IMR-90 (cell line): ENCODE data around the gene CITED4. TPM values are rescaled to one million over a fixed set of nuclear protein-coding genes. Genes with fewer than 3 reads are reported as not detected.

Experiments used
- ATAC-seq: fragments of 200-7000 bp; cut with Tn5 transposase; 2 replicates; pipeline ENCODE4 v1.9.1; 2020; ENCODE audit warnings: low read depth, mild to moderate bottlenecking, moderate library complexity
- BruUV-seq: library from RNA; stranded (reverse); fragments of 400-500 nt; replicated peaks from 2 replicates; lab custom pipeline; 2021; lab: Mats Ljungman, UMichigan
- CTCF ChIA-PET: fragments of 300-600 bp; formaldehyde crosslinking; extraction: SDS; loops from one replicate; lab custom pipeline; 2021; ENCODE audit warnings: antibody characterized with exemption; lab: Yijun Ruan, JAX
- POLR2A ChIA-PET: fragments of 300-600 bp; sonication (Branson Sonifier 250); formaldehyde crosslinking; loops from one replicate; lab custom pipeline; 2022; ENCODE audit warnings: antibody characterized with exemption; ENCODE audit not compliant: unreplicated experiment; lab: Charles Lee
- DNase-seq: peaks from one replicate; pipeline ENCODE4 v3.0.0; 2013
- H2AFZ ChIP-seq: replicated peaks from 2 replicates; pipeline ENCODE3; 2013; ENCODE audit warnings: low read length, mild to moderate bottlenecking; ENCODE audit not compliant: poor library complexity
- H2AK5ac ChIP-seq: 2 replicates; pipeline ENCODE4 v1.6.1; 2013; ENCODE audit warnings: low read depth, low read length, inconsistent platforms
- H2AK9ac ChIP-seq: replicated peaks from 2 replicates; pipeline ENCODE3; 2013; ENCODE audit warnings: mild to moderate bottlenecking, low read depth, low read length, moderate library complexity; ENCODE audit not compliant: poor library complexity
- H2BK120ac ChIP-seq: 2 replicates; pipeline ENCODE4 v1.6.1; 2013; ENCODE audit warnings: low read depth, low read length, inconsistent platforms
- H2BK15ac ChIP-seq: 3 replicates; pipeline ENCODE4 v1.6.1; 2013; ENCODE audit warnings: low read depth, low read length, inconsistent platforms
- H2BK20ac ChIP-seq: 2 replicates; pipeline ENCODE4 v1.6.1; 2013; ENCODE audit warnings: low read depth, mild to moderate bottlenecking, inconsistent platforms, low read length, moderate library complexity
- H2BK5ac ChIP-seq: 2 replicates; pipeline ENCODE4 v1.6.1; 2013; ENCODE audit warnings: mild to moderate bottlenecking, low read depth, low read length, inconsistent platforms; ENCODE audit not compliant: poor library complexity, severe bottlenecking
- H3K14ac ChIP-seq: replicated peaks from 2 replicates; pipeline ENCODE4 v1.6.1; 2013; ENCODE audit warnings: low read depth, low read length, inconsistent platforms
- H3K18ac ChIP-seq: 2 replicates; pipeline ENCODE4 v1.6.1; 2013; ENCODE audit warnings: low read depth, low read length, control low read depth
- H3K23ac ChIP-seq: 2 replicates; pipeline ENCODE4 v1.6.1; 2013; ENCODE audit warnings: low read depth, low read length, inconsistent platforms
- H3K27ac ChIP-seq: 2 replicates; pipeline ENCODE4 v1.5.1; 2013; ENCODE audit warnings: mild to moderate bottlenecking, control low read depth, low read length; ENCODE audit not compliant: insufficient read depth
- H3K27me3 ChIP-seq: 2 replicates; pipeline ENCODE4 v1.6.1; 2013; ENCODE audit warnings: low read length; ENCODE audit not compliant: control insufficient read depth, insufficient read depth
- H3K36me3 ChIP-seq: 2 replicates; pipeline ENCODE4 v1.6.1; 2013; ENCODE audit warnings: low read length, mixed read lengths; ENCODE audit not compliant: control insufficient read depth, insufficient read depth
- H3K4ac ChIP-seq: 2 replicates; pipeline ENCODE4 v1.6.1; 2013; ENCODE audit warnings: low read depth, low read length, inconsistent platforms
- H3K4me1 ChIP-seq: 2 replicates; pipeline ENCODE4 v1.6.1; 2013; ENCODE audit warnings: low read length, mixed read lengths; ENCODE audit not compliant: control insufficient read depth, insufficient read depth
- H3K4me2 ChIP-seq: 2 replicates; pipeline ENCODE4 v1.6.1; 2013; ENCODE audit warnings: low read depth, mild to moderate bottlenecking, control low read depth, low read length, moderate library complexity
- H3K4me3 ChIP-seq: 2 replicates; pipeline ENCODE4 v1.5.1; 2013; ENCODE audit warnings: low read depth, mild to moderate bottlenecking, control low read depth, low read length, moderate library complexity; ENCODE audit not compliant: insufficient read depth
- H3K56ac ChIP-seq: 2 replicates; pipeline ENCODE4 v1.6.1; 2013; ENCODE audit warnings: low read length, inconsistent platforms; ENCODE audit not compliant: insufficient read depth; ENCODE audit errors: extremely low read depth
- H3K79me1 ChIP-seq, 2 experiments: 2 replicates each; pipeline ENCODE4 v1.6.1; 2013; ENCODE audit warnings: low read length in 2 of 2, inconsistent platforms in 1 of 2, low read depth in 1 of 2
- H3K9ac ChIP-seq: 2 replicates; pipeline ENCODE4 v1.6.1; 2013; ENCODE audit warnings: low read depth, low read length, control low read depth
- H3K9me1 ChIP-seq: 2 replicates; pipeline ENCODE4 v1.6.1; 2013; ENCODE audit warnings: low read length, inconsistent platforms; ENCODE audit not compliant: insufficient read depth
- H3K9me3 ChIP-seq: 2 replicates; pipeline ENCODE4 v1.6.1; 2013; ENCODE audit warnings: low read length; ENCODE audit not compliant: control insufficient read depth, insufficient read depth
- H4K20me1 ChIP-seq: 2 replicates; pipeline ENCODE4 v1.6.1; 2013; ENCODE audit warnings: low read length, inconsistent platforms; ENCODE audit not compliant: insufficient read depth
- H4K5ac ChIP-seq: 2 replicates; pipeline ENCODE4 v1.6.1; 2013; ENCODE audit warnings: mild to moderate bottlenecking, low read depth, low read length, control low read depth
- H4K8ac ChIP-seq, 2 experiments: 2 replicates each; pipeline ENCODE4 v1.6.1; 2013; ENCODE audit warnings: low read depth in 2 of 2, low read length in 2 of 2, control low read depth in 1 of 2, inconsistent platforms in 1 of 2
- H4K91ac ChIP-seq: 2 replicates; pipeline ENCODE4 v1.6.1; 2013; ENCODE audit warnings: low read depth, low read length, inconsistent platforms; ENCODE audit not compliant: insufficient read depth
- POLR2A ChIP-seq: IDR thresholded peaks from 2 replicates; pipeline ENCODE4 v1.6.1; 2012; ENCODE audit warnings: mild to moderate bottlenecking, low read depth, low read length
- WGBS, 2 experiments: methylation state at CpG; one replicate each; pipeline versions ENCODE4 v1.1.5 to v1.1.7; 2013; ENCODE audit warnings: missing lambda C conversion rate in 2 of 2; ENCODE audit not compliant: insufficient read length in 1 of 2; ENCODE audit errors: extremely low coverage in 2 of 2; 5-methylcytosine and 5-hydroxymethylcytosine counted together
- dilution Hi-C: fragments of 300-500 bp; cut with HindIII; formaldehyde crosslinking; loops from one replicate; pipeline ENCODE4 v1.14.3; 2018; ENCODE audit warnings: low sequenced_read_pairs; ENCODE audit not compliant: unreplicated experiment
- in situ Hi-C: fragments of 300-500 bp; cut with MboI; formaldehyde crosslinking; loops from 3 replicates; pipeline ENCODE4 v1.14.3; 2019; ENCODE audit warnings: low sequenced_read_pairs, inconsistent platforms, mixed read lengths
- intact Hi-C: fragments of 100-400 bp; cut with micrococcal nuclease; formaldehyde crosslinking; loops from 2 replicates; pipeline ENCODE4 v1.10.0; 2022
- polyA plus RNA-seq, 3 experiments: library from polyadenylated mRNA; depleted of rRNA; stranded (reverse); fragments of >200 nt; gene quantifications; 2 replicates each; pipeline ENCODE4 v1.2.3, GENCODE V29; 2012; ENCODE audit warnings: low replicate concordance in 1 of 3
- total RNA-seq: library from RNA; depleted of rRNA; stranded (reverse); fragments of >200 nt; gene quantifications from 2 replicates; pipeline ENCODE4 v1.2.3, GENCODE V29; 2012

The CITED4 gene
- total and polyA plus RNA-seq, 2 of the 4 experiments (the other 2 are of a cell fraction) = under 0.01 to 1.6 TPM

GRCh38 chr1:40836283-40836682 lies 25.9 kb downstream of the CITED4 start:
- no peak overlapping the region for H2BK120ac ChIP-seq
- H3K27ac ChIP-seq = no peak overlapping the region
- no peak overlapping the region for H3K23ac ChIP-seq
- no peaks in the 10 kb centered on the region for H3K9me1 ChIP-seq
- H4K5ac ChIP-seq = no peak overlapping the region
- dilution Hi-C loops = no loop called here
- no peaks in the 10 kb centered on the region for H3K36me3 ChIP-seq
- no peak for ATAC-seq
- no peaks in the 10 kb centered on the region for H3K9me3 ChIP-seq
- H2BK20ac ChIP-seq = no peak overlapping the region
- H3K4me2 ChIP-seq = no peak overlapping the region
- H3K56ac ChIP-seq = no peak overlapping the region
- no peak overlapping the region for H2AK9ac ChIP-seq
- no peak for TF ChIP-seq POLR2A
- ChIA-PET POLR2A (no interaction called here), CTCF (no interaction called here)
- DNase-seq = no peak
- no peak overlapping the region for H2BK15ac ChIP-seq
- BruUV-seq = no TSS peak
- no peak overlapping the region for H3K9ac ChIP-seq
- no peaks in the 10 kb centered on the region; the same call in 1 of the 2 replicates for H4K20me1 ChIP-seq
- peaks cover 22% of the 10 kb centered on the region for H3K27me3 ChIP-seq
- WGBS, 2 experiments = 80 to 100% methylated on average over 1 to 4 of the region's 4 CpGs
- in situ Hi-C loops = no loop called here
- intact Hi-C loops = no loop called here
- H3K4ac ChIP-seq = no peak overlapping the region
- no peak overlapping the region for H3K14ac ChIP-seq
- no peak overlapping the region for H3K18ac ChIP-seq
- H2AK5ac ChIP-seq = no peak overlapping the region
- no peak overlapping the region for H2AFZ ChIP-seq
- H4K91ac ChIP-seq = no peak overlapping the region
- H3K4me3 ChIP-seq = no peak overlapping the region
- no peak overlapping the region for H2BK5ac ChIP-seq
- no peak overlapping the region for H4K8ac ChIP-seq
- no peaks in the 10 kb centered on the region for H3K4me1 ChIP-seq
- H3K79me1 ChIP-seq = no peaks in the 10 kb centered on the region
